ENCODE results near the gene SSTR3. TPM values are rescaled to one million over a fixed set of nuclear protein-coding genes. Genes with fewer than 3 reads are reported as not detected.

Gene SSTR3
- total and polyA plus RNA-seq, 2 of the 4 experiments (the other 2 are of a cell fraction) = under 0.01 to 0.07 TPM

GRCh38 chr22:37214731-37215030 is 2.4 kb upstream of the SSTR3 start:
- Histone ChIP-seq H2AFZ (replicated peaks; ENCODE audit: low read length, poor library complexity) (no peak overlapping the region), H3K4me3 (ENCODE audit: insufficient read depth, low read depth, low read length) (no peak overlapping the region), H3K14ac (replicated peaks; ENCODE audit: low read depth, low read length) (no peak overlapping the region), H2AK9ac (replicated peaks; ENCODE audit: low read depth, low read length, poor library complexity) (no peak overlapping the region), H3K18ac (ENCODE audit: low read depth, low read length) (no peak overlapping the region), H3K27me3 (ENCODE audit: control insufficient read depth, insufficient read depth, low read length) (peaks cover 75% of the 10 kb centered on the region), H3K23ac (ENCODE audit: low read depth, low read length) (no peak overlapping the region), H3K9me1 (ENCODE audit: insufficient read depth, low read length) (no peaks in the 10 kb centered on the region), H3K4me1 (ENCODE audit: control insufficient read depth, insufficient read depth, low read length) (peaks cover 4% of the 10 kb centered on the region; the same call in 1 of the 2 replicates), H2BK120ac (ENCODE audit: low read depth, low read length) (no peak overlapping the region), H3K4ac (ENCODE audit: low read depth, low read length) (no peak overlapping the region), H3K4me2 (ENCODE audit: low read depth, low read length) (no peak overlapping the region), H3K36me3 (ENCODE audit: control insufficient read depth, insufficient read depth, low read length) (no peaks in the 10 kb centered on the region), H4K20me1 (ENCODE audit: insufficient read depth, low read length) (no peaks in the 10 kb centered on the region), H4K8ac (ENCODE audit: low read depth in 2 of 2, low read length in 2 of 2) (no peak overlapping the region), H2AK5ac (ENCODE audit: low read depth, low read length) (no peak overlapping the region), H4K5ac (ENCODE audit: low read depth, low read length) (no peak overlapping the region), H2BK20ac (ENCODE audit: low read depth, low read length) (no peak overlapping the region), H3K9ac (ENCODE audit: low read depth, low read length) (no peak overlapping the region), H3K79me1 (ENCODE audit: low read depth in 1 of 2, low read length in 2 of 2) (no peaks in the 10 kb centered on the region), H2BK15ac (ENCODE audit: low read depth, low read length) (no peak overlapping the region), H3K27ac (ENCODE audit: insufficient read depth, low read length) (no peak overlapping the region), H2BK5ac (ENCODE audit: low read depth, low read length, poor library complexity, severe bottlenecking) (no peak overlapping the region), H3K56ac (ENCODE audit: extremely low read depth, insufficient read depth, low read length) (no peak overlapping the region), H3K9me3 (ENCODE audit: control insufficient read depth, insufficient read depth, low read length) (no peaks in the 10 kb centered on the region), H4K91ac (ENCODE audit: insufficient read depth, low read depth, low read length) (no peak overlapping the region)
- dilution Hi-C loops (cut with HindIII; ENCODE audit: low sequenced_read_pairs, unreplicated experiment) = no loop called here
- no TSS peak for BruUV-seq (replicated peaks)
- ATAC-seq (ENCODE audit: low read depth) (no peak), DNase-seq (no peak)
- ChIA-PET POLR2A (ENCODE audit: unreplicated experiment) (no interaction called here), CTCF (no interaction called here)
- intact Hi-C loops (cut with micrococcal nuclease) = no loop called here
- in situ Hi-C loops (cut with MboI; ENCODE audit: low sequenced_read_pairs) = no loop called here
- TF ChIP-seq POLR2A (IDR thresholded peaks at IDR 0.05; ENCODE audit: low read depth, low read length) (no peak), RFX5 (IDR thresholded peaks at IDR 0.05; ENCODE audit: low read depth, low read length) (no peak)
- WGBS, 2 experiments (ENCODE audit: extremely low coverage in 2 of 2, insufficient read length in 1 of 2) = 67% methylated on average over 8 of the region's 13 CpGs; no CpG with 5 or more reads in 1 of the 2 experiments
